K562 (cell line): ENCODE data around the gene POLR3GL. TPM values are rescaled to one million over a fixed set of nuclear protein-coding genes. Genes with fewer than 3 reads are reported as not detected.

Experiments used
- CREB1 ChIP-seq, 2 experiments: sonication (generic) in 1 of 2; formaldehyde crosslinking in 1 of 2; IDR thresholded peaks; 2 replicates each; pipeline versions ENCODE4 v1.6.1 to v1.8.0; 2012 to 2022; ENCODE audit warnings: inconsistent platforms in 1 of 2, mild to moderate bottlenecking in 1 of 2, missing genetic modification reagents in 1 of 2, moderate library complexity in 1 of 2
- CTCFL ChIP-seq: IDR thresholded peaks from 2 replicates; pipeline ENCODE4 v1.6.1; 2011; ENCODE audit warnings: borderline replicate concordance, low read depth, mild to moderate bottlenecking, moderate library complexity, low read length; ENCODE audit not compliant: insufficient read depth, poor library complexity, severe bottlenecking
- GABPB1 ChIP-seq: sonication (generic); formaldehyde crosslinking; IDR thresholded peaks from 2 replicates; pipeline ENCODE4 v1.8.0; 2022; ENCODE audit warnings: mild to moderate bottlenecking, missing genetic modification reagents
- GATAD2B ChIP-seq: fragments of 450-650 bp; IDR thresholded peaks from 2 replicates; pipeline ENCODE4 v1.6.1; 2017; ENCODE audit warnings: mild to moderate bottlenecking, borderline replicate concordance
- HLTF ChIP-seq: fragments of 450-650 bp; IDR thresholded peaks from 2 replicates; pipeline ENCODE4 v1.6.1; 2016
- MAFG ChIP-seq: fragments of 450-650 bp; conservative IDR thresholded peaks from 2 replicates; pipeline ENCODE4 v1.6.1; 2016; ENCODE audit warnings: missing genetic modification characterization, missing compliant biosample characterization
- MAZ ChIP-seq, 2 experiments: fragments of 450-650 bp in 1 of 2; sonication (generic) in 1 of 2; formaldehyde crosslinking; IDR thresholded peaks in 1 of 2; conservative IDR thresholded peaks in 1 of 2; 2 replicates each; pipeline versions ENCODE4 v1.4.0 to v1.5.0; 2020; ENCODE audit warnings: mild to moderate bottlenecking in 1 of 2, missing genetic modification reagents in 1 of 2
- MEF2D ChIP-seq: conservative IDR thresholded peaks from 2 replicates; pipeline ENCODE4 v1.6.1; 2016; ENCODE audit warnings: low read depth, missing genetic modification characterization, missing compliant biosample characterization
- NRF1 ChIP-seq, 2 experiments: fragments of 450-650 bp; IDR thresholded peaks in 1 of 2; conservative IDR thresholded peaks in 1 of 2; 2 replicates each; pipeline ENCODE4 v1.6.1; 2014; ENCODE audit warnings: mild to moderate bottlenecking in 2 of 2
- STAG1 ChIP-seq: sonication (generic); formaldehyde crosslinking; IDR thresholded peaks from 2 replicates; pipeline ENCODE4 v1.5.0; 2020; ENCODE audit warnings: missing genetic modification reagents, borderline replicate concordance
- TFAP4 ChIP-seq: sonication (generic); formaldehyde crosslinking; IDR thresholded peaks from 2 replicates; pipeline ENCODE4 v1.8.0; 2022; ENCODE audit warnings: missing genetic modification reagents, mild to moderate bottlenecking, moderate library complexity, borderline replicate concordance
- ZBTB40 ChIP-seq, 2 experiments: fragments of 450-650 bp in 1 of 2; sonication (generic) in 1 of 2; formaldehyde crosslinking in 1 of 2; IDR thresholded peaks; 2 replicates each; pipeline versions ENCODE4 v1.7.1 to v1.9.0; 2016 to 2022; ENCODE audit warnings: inconsistent platforms in 1 of 2, mild to moderate bottlenecking in 1 of 2, missing genetic modification reagents in 1 of 2
- polyA plus RNA-seq, 8 experiments: library from polyadenylated mRNA; depleted of rRNA in 4 of 8; stranded (reverse) in 5 of 8; unstranded in 3 of 8; fragments of >200 nt; fragmentation: Nextera tagmentation in 2 of 8; fragmentation: Illumina TruSeq in 1 of 8; extraction: Ambion mirVana in 2 of 8; extraction: Trizol in 1 of 8; gene quantifications; 2 replicates each; pipeline versions ENCODE4 v1.2.1 to v1.2.3, GENCODE V29; 2011 to 2014; ENCODE audit warnings: inconsistent platforms in 1 of 8, missing spikeins in 1 of 8
- total RNA-seq, 7 experiments: library from RNA; depleted of rRNA in 6 of 7; stranded (reverse); fragments of >200 nt in 6 of 7; fragmentation: Illumina TruSeq in 2 of 7; extraction: Trizol in 2 of 7; gene quantifications; 2 replicates each; pipeline versions ENCODE4 v1.2.1 to v1.2.3, GENCODE V29; 2011 to 2021; ENCODE audit warnings: low replicate concordance in 1 of 7

Gene POLR3GL
- total and polyA plus RNA-seq, 9 of the 15 experiments (the other 6 are each of a cell fraction or from before 2014, with no cell fraction given) = 14.6 to 48.4 (median 38.2) TPM

GRCh38 chr1:145962157-145963102, 2.1 kb upstream of the POLR3GL start (continued):
- TF ChIP-seq ZBTB40 (IDR thresholded peaks at IDR 0.05) (peak; percentile 12; the same call in 1 of the 2 replicates), ZBTB40 (CRISPR knock-in tag; IDR thresholded peaks at IDR 0.05) (no peak), CTCFL (no peak), GABPB1 (CRISPR knock-in tag) (0 out of 2 replicates have a peak, but pooled peaks have one; percentile 39), TFAP4 (CRISPR knock-in tag) (0 out of 2 replicates have a peak, but pooled peaks have one; percentile 21), GATAD2B (no peak), NRF1 (conservative IDR thresholded peaks at IDR 0.05 in 1 of 2, IDR thresholded peaks at IDR 0.05 in 1 of 2) (peak in 1 of 2 experiments; percentile 4; a peak in 1 of 4 replicates), CREB1 (IDR thresholded peaks at IDR 0.05) (no peak), CREB1 (CRISPR knock-in tag; IDR thresholded peaks at IDR 0.05) (0 out of 2 replicates have a peak, but pooled peaks have one; percentile 22), STAG1 (CRISPR knock-in tag) (peak; percentile 7; the same call in 1 of the 2 replicates), MEF2D (tag) (peak; percentile 92), HLTF (no peak), MAFG (tag) (no peak), MAZ (CRISPR knock-in tag; conservative IDR thresholded peaks at IDR 0.05 in 1 of 2, IDR thresholded peaks at IDR 0.05 in 1 of 2) (0 out of 4 replicates have a peak, but pooled peaks of 1 of the 2 experiments have one; percentile 32)
